ENCODE results near the gene TIGD7. TPM values are rescaled to one million over a fixed set of nuclear protein-coding genes. Genes with fewer than 3 reads are reported as not detected.

Gene TIGD7
- total and polyA plus RNA-seq, 2 of the 13 experiments (the other 11 are each of a cell fraction or from before 2014, with no cell fraction given), result not detected

DNA sequence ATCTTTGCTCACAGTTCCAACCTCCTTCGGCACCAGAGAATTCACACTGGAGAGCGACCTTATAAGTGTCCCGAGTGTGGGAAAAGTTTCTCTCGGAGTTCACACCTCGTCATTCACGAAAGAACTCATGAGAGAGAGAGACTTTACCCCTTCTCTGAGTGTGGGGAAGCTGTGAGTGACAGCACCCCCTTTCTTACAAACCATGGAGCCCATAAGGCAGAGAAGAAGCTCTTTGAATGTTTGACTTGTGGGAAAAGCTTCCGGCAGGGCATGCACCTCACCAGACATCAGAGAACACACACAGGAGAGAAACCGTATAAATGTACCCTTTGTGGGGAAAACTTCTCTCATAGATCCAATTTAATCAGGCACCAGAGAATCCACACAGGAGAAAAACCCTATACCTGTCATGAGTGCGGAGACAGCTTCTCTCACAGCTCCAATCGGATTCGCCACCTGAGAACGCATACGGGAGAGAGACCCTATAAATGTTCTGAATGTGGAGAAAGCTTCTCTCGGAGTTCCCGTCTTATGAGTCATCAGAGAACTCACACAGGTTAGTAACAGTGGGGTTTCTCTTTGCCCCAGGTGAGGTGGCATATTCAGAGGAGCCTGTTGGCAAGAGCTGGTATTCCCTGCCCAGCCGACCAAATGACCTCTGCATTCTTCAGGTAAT is 15.1 kb downstream of the TIGD7 start:
- in situ Hi-C loops (cut with HindIII; ENCODE audit: extremely low pct_ligation_motif_present, low pct_unique_long_range_greater_than_20kb), result no loop called here
- BruUV-seq (replicated peaks), result no TSS peak
- WGBS (ENCODE audit: low lambda C conversion rate), result 99% methylated on average over 16 of the region's 16 CpGs
- TF ChIP-seq HMG20A (CRISPR knock-in tag; IDR thresholded peaks at IDR 0.05; ENCODE audit: borderline replicate concordance) (no peak), ZNF224 (CRISPR knock-in tag; IDR thresholded peaks at IDR 0.05) (no peak), TAF1 (CRISPR knock-in tag; IDR thresholded peaks at IDR 0.05) (no peak), ZNF230 (CRISPR knock-in tag; IDR thresholded peaks at IDR 0.05) (no peak), KDM3A (CRISPR knock-in tag; IDR thresholded peaks at IDR 0.05; ENCODE audit: low read depth) (no peak), ZNF256 (CRISPR knock-in tag; conservative IDR thresholded peaks at IDR 0.05) (no peak), ZNF746 (CRISPR knock-in tag; IDR thresholded peaks at IDR 0.05) (no peak), KMT2A (CRISPR knock-in tag; IDR thresholded peaks at IDR 0.05) (no peak)
- TF ChIP-seq, protein P1, sequence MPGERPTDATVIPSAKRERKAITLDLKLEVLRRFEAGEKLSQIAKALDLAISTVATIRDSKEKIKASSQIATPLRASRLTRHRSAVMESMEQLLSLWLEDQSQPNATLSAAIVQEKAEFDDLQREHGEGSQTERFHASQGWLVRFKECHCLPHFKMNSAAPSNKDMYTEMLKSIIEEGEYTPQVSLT (CRISPR knock-in tag; IDR thresholded peaks at IDR 0.05; ENCODE audit: borderline replicate concordance, low read depth), result no peak
- TF ChIP-seq, protein P2, sequence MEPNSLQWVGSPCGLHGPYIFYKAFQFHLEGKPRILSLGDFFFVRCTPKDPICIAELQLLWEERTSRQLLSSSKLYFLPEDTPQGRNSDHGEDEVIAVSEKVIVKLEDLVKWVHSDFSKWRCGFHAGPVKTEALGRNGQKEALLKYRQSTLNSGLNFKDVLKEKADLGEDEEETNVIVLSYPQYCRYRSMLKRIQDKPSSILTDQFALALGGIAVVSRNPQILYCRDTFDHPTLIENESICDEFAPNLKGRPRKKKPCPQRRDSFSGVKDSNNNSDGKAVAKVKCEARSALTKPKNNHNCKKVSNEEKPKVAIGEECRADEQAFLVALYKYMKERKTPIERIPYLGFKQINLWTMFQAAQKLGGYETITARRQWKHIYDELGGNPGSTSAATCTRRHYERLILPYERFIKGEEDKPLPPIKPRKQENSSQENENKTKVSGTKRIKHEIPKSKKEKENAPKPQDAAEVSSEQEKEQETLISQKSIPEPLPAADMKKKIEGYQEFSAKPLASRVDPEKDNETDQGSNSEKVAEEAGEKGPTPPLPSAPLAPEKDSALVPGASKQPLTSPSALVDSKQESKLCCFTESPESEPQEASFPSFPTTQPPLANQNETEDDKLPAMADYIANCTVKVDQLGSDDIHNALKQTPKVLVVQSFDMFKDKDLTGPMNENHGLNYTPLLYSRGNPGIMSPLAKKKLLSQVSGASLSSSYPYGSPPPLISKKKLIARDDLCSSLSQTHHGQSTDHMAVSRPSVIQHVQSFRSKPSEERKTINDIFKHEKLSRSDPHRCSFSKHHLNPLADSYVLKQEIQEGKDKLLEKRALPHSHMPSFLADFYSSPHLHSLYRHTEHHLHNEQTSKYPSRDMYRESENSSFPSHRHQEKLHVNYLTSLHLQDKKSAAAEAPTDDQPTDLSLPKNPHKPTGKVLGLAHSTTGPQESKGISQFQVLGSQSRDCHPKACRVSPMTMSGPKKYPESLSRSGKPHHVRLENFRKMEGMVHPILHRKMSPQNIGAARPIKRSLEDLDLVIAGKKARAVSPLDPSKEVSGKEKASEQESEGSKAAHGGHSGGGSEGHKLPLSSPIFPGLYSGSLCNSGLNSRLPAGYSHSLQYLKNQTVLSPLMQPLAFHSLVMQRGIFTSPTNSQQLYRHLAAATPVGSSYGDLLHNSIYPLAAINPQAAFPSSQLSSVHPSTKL (CRISPR knock-in tag; IDR thresholded peaks at IDR 0.05), result no peak
- TF ChIP-seq, protein P3, sequence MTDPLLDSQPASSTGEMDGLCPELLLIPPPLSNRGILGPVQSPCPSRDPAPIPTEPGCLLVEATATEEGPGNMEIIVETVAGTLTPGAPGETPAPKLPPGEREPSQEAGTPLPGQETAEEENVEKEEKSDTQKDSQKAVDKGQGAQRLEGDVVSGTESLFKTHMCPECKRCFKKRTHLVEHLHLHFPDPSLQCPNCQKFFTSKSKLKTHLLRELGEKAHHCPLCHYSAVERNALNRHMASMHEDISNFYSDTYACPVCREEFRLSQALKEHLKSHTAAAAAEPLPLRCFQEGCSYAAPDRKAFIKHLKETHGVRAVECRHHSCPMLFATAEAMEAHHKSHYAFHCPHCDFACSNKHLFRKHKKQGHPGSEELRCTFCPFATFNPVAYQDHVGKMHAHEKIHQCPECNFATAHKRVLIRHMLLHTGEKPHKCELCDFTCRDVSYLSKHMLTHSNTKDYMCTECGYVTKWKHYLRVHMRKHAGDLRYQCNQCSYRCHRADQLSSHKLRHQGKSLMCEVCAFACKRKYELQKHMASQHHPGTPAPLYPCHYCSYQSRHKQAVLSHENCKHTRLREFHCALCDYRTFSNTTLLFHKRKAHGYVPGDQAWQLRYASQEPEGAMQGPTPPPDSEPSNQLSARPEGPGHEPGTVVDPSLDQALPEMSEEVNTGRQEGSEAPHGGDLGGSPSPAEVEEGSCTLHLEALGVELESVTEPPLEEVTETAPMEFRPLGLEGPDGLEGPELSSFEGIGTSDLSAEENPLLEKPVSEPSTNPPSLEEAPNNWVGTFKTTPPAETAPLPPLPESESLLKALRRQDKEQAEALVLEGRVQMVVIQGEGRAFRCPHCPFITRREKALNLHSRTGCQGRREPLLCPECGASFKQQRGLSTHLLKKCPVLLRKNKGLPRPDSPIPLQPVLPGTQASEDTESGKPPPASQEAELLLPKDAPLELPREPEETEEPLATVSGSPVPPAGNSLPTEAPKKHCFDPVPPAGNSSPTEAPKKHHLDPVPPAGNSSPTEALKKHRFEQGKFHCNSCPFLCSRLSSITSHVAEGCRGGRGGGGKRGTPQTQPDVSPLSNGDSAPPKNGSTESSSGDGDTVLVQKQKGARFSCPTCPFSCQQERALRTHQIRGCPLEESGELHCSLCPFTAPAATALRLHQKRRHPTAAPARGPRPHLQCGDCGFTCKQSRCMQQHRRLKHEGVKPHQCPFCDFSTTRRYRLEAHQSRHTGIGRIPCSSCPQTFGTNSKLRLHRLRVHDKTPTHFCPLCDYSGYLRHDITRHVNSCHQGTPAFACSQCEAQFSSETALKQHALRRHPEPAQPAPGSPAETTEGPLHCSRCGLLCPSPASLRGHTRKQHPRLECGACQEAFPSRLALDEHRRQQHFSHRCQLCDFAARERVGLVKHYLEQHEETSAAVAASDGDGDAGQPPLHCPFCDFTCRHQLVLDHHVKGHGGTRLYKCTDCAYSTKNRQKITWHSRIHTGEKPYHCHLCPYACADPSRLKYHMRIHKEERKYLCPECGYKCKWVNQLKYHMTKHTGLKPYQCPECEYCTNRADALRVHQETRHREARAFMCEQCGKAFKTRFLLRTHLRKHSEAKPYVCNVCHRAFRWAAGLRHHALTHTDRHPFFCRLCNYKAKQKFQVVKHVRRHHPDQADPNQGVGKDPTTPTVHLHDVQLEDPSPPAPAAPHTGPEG (CRISPR knock-in tag; IDR thresholded peaks at IDR 0.05), result no peak

More for the DNA sequence above, 15.1 kb downstream of the TIGD7 start:
- Histone ChIP-seq H3K4me2 (ENCODE audit: low read depth, low read length) (no peak overlapping the region), H3K4me3 (replicated peaks in 1 of 3; ENCODE audit: insufficient read depth in 1 of 3, low read depth in 2 of 3, low read length in 3 of 3) (no peak overlapping the region), H3K79me2 (ENCODE audit: insufficient read depth, low read length) (peaks cover 62% of the 10 kb centered on the region), H3K36me3 (replicated peaks in 1 of 2; ENCODE audit: control insufficient read depth in 1 of 2, insufficient read depth in 2 of 2, low read length in 2 of 2) (peaks cover 24 to 59% of the 10 kb centered on the region in 2 experiments), H3K9ac (ENCODE audit: insufficient read depth, low read depth, low read length) (no peak overlapping the region), H2AFZ (ENCODE audit: low read length) (no peak overlapping the region), H3K27ac (ENCODE audit: extremely low read length, insufficient read depth, low read length) (no peak overlapping the region), H3K9me3 (ENCODE audit: low read length) (no peaks in the 10 kb centered on the region), H4K20me1 (ENCODE audit: insufficient read depth, low read length) (peaks cover 12% of the 10 kb centered on the region), H3K4me1 (ENCODE audit: insufficient read depth, low read length) (peaks cover 32% of the 10 kb centered on the region), H3K27me3 (ENCODE audit: control insufficient read depth in 1 of 2, insufficient read depth in 2 of 2, low read length in 2 of 2) (no peaks in the 10 kb centered on the region)
- intact Hi-C loops (cut with micrococcal nuclease; ENCODE audit: unreplicated experiment), result no loop called here
- ATAC-seq, result no peak
- no peak for FAIRE-seq
- CTCF ChIA-PET (ENCODE audit: low intra/inter-chr PET ratio, low total read pairs), result no interaction called here
- DNase-seq (ENCODE audit: low spot score), result no peak
- POLR2A ChIA-PET, result no interaction called here

Measured in HepG2 (cell line).